ENCODE results near the gene MDH2.
"Not testable (repeated sequence)": the region's sequence is repeated elsewhere in the genome, so short reads cannot be mapped to it uniquely, and the experiment has no call there.

The MDH2 gene

DNA sequence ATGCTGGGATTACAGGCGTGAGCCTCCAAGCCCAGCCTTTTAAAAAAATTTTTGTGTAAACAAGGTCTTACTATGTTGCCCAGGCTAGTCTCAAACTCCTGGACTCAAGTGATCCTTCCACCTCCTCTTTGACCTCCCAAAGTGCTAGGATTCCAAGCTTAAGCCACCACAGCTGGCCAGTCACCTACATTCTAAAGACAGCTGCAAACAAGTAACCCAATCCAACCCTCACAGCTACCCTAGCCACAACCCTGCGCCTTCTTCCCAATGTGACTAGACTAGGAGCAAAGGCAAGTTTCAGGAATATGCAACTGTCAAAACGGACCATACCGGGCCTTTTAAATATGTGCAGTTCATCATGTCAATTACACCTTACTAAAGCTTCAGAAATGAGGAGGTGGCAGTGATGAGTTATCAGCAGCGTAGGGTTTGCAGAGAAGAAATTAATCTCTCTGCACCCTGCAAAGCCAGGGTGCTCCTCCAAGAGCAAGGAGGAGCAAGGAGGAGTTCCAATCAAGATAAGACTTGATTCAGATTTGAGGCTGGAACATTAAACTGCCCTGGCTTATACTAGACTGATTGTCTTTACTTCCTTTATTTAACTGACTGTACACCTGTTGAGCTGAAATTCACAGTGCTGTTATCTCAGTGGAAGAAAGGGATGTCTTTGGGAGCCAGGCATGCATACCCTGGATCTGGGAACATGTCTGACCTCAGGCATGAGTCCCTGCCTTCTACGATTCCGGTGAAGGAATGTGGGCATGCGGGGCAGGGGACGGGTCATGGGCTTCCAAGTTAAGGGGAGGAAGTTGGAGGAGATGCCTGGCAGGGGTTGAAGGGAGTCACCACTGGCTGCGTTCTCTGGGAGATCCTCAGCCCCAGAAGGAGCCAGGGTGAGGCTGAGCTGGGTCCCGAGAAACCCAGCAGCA lies 38.0 kb upstream of the MDH2 start:
- Histone ChIP-seq H3K9me2 (replicated peaks; ENCODE audit: insufficient read depth, low read length) (no peaks in the 10 kb centered on the region), H3K27ac (ENCODE audit: low read depth, low read length) (no peak overlapping the region), H3K27me3 (ENCODE audit: low read length) (no peaks in the 10 kb centered on the region), H3K9me3 (ENCODE audit: insufficient read depth, low read length) (no peaks in the 10 kb centered on the region), H3K79me2 (ENCODE audit: insufficient read depth, low read length) (no peaks in the 10 kb centered on the region), H2AFZ (ENCODE audit: low read depth, low read length, severe bottlenecking) (no peak overlapping the region), H3K4me2 (ENCODE audit: low read depth, low read length, poor library complexity, severe bottlenecking) (no peak overlapping the region), H3K9ac (ENCODE audit: low read length) (no peak overlapping the region), H3K4me3 (ENCODE audit: insufficient read depth, low read length, poor library complexity, severe bottlenecking) (no peak overlapping the region), H3F3A (ENCODE audit: insufficient read depth) (no peaks in the 10 kb centered on the region), H3K36me3 (ENCODE audit: low read length) (peaks cover 2% of the 10 kb centered on the region; the same call in 1 of the 2 replicates), H4K20me1 (ENCODE audit: low read depth, low read length) (no peaks in the 10 kb centered on the region)
- TF ChIP-seq CTCF (IDR thresholded peaks at IDR 0.05; ENCODE audit: insufficient read depth, low read length, poor library complexity, severe bottlenecking) (no peak), EZH2phosphoT487 (conservative IDR thresholded peaks at IDR 0.05; ENCODE audit: low read length) (no peak)

DNA sequence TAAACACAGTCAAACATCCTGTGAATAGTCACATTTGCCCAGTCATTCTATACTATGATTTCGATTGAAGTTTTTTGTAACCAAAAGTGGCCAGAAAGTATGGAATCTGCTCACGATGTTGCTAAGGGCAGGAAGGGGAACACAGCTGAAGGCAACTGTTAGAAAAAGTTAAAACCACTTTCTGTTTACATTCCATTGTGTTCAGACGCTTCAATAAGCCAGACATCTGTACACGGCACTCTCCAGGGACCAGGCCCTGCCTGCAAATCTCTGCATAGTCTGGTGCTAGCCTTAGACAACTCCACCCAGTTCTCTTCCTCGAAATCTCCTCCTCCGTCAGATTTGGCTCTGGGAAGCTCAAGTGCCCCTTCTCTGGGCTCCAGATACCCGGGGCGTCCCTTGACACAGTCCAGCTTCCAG lies 36.5 kb upstream of the MDH2 start:
- no peaks in the 10 kb centered on the region for H4K20me1 ChIP-seq (ENCODE audit: low read depth, low read length)
- TF ChIP-seq CTCF (IDR thresholded peaks at IDR 0.05; ENCODE audit: insufficient read depth, low read length, poor library complexity, severe bottlenecking) (no peak), EZH2phosphoT487 (conservative IDR thresholded peaks at IDR 0.05; ENCODE audit: low read length) (no peak)

DNA sequence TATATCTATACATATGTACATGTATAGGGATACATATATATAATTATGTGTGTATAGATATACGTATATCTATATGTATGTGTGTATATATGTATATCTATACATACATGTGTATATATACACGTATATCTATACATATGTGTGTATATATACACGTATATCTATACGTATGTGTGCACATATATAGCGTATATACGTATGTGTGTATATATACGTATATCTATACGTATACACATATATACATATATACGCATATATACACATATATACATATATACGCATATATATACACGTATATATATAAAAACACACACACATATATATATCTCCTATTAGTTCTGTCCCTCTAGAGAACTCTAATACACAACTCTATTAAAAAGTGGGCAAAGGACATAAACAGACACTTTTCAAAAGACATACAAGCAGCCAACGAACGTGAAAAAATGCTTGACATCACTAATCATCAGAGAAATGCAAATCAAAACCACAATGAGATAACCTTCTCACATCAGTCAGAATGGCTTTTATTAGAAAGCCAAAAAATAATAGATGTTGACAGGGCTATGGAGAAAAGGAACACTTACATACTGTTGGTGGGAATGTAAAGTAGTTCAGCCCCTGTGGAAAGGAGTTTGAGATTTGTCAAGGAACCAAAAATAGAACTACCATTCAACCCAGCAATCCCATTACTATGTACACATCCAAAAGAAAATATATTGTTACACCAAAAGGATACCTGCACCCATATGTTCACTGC lies 31.5 kb upstream of the MDH2 start:
- no peak overlapping the region for H2AFZ ChIP-seq (ENCODE audit: low read depth, low read length, severe bottlenecking)
- no peaks in the 10 kb centered on the region for H4K20me1 ChIP-seq (ENCODE audit: low read depth, low read length)
- H3K9me2 ChIP-seq (replicated peaks; ENCODE audit: insufficient read depth, low read length) = no peaks in the 10 kb centered on the region
- H3K4me2 ChIP-seq (ENCODE audit: low read depth, low read length, poor library complexity, severe bottlenecking) = no peak overlapping the region
- H3K79me2 ChIP-seq (ENCODE audit: insufficient read depth, low read length) = no peaks in the 10 kb centered on the region
- no peak overlapping the region for H3K9ac ChIP-seq (ENCODE audit: low read length)
- TF ChIP-seq CTCF (IDR thresholded peaks at IDR 0.05; ENCODE audit: insufficient read depth, low read length, poor library complexity, severe bottlenecking) = no peak
- no peak for TF ChIP-seq EZH2phosphoT487 (conservative IDR thresholded peaks at IDR 0.05; ENCODE audit: low read length)
- H3K4me3 ChIP-seq (ENCODE audit: insufficient read depth, low read length, poor library complexity, severe bottlenecking) = no peak overlapping the region
- no peaks in the 10 kb centered on the region for H3K9me3 ChIP-seq (ENCODE audit: insufficient read depth, low read length)
- H3K36me3 ChIP-seq (ENCODE audit: low read length) = no peaks in the 10 kb centered on the region
- H3K27me3 ChIP-seq (ENCODE audit: low read length) = no peaks in the 10 kb centered on the region
- H3K27ac ChIP-seq (ENCODE audit: low read depth, low read length) = no peak overlapping the region
- no peaks in the 10 kb centered on the region for H3F3A ChIP-seq (ENCODE audit: insufficient read depth)

More for the DNA sequence above, 36.5 kb upstream of the MDH2 start:
- no peak overlapping the region for H3K27ac ChIP-seq (ENCODE audit: low read depth, low read length)
- no peaks in the 10 kb centered on the region for H3K9me2 ChIP-seq (replicated peaks; ENCODE audit: insufficient read depth, low read length)
- H3K4me2 ChIP-seq (ENCODE audit: low read depth, low read length, poor library complexity, severe bottlenecking) = no peak overlapping the region
- no peak overlapping the region for H3K9ac ChIP-seq (ENCODE audit: low read length)
- H2AFZ ChIP-seq (ENCODE audit: low read depth, low read length, severe bottlenecking) = no peak overlapping the region
- no peaks in the 10 kb centered on the region for H3F3A ChIP-seq (ENCODE audit: insufficient read depth)
- no peak overlapping the region for H3K4me3 ChIP-seq (ENCODE audit: insufficient read depth, low read length, poor library complexity, severe bottlenecking)
- H3K79me2 ChIP-seq (ENCODE audit: insufficient read depth, low read length) = no peaks in the 10 kb centered on the region
- no peaks in the 10 kb centered on the region for H3K27me3 ChIP-seq (ENCODE audit: low read length)
- no peaks in the 10 kb centered on the region for H3K36me3 ChIP-seq (ENCODE audit: low read length)
- no peaks in the 10 kb centered on the region for H3K9me3 ChIP-seq (ENCODE audit: insufficient read depth, low read length)

GRCh38 chr7:76018520-76018919 lies 29.4 kb upstream of the MDH2 start:
- not testable (repeated sequence) for H4K20me1 ChIP-seq (ENCODE audit: low read depth, low read length); H3K9me2 ChIP-seq (replicated peaks; ENCODE audit: insufficient read depth, low read length); H3K27me3 ChIP-seq (ENCODE audit: low read length); H3F3A ChIP-seq (ENCODE audit: insufficient read depth); H3K27ac ChIP-seq (ENCODE audit: low read depth, low read length); H2AFZ ChIP-seq (ENCODE audit: low read depth, low read length, severe bottlenecking); H3K9ac ChIP-seq (ENCODE audit: low read length); H3K4me2 ChIP-seq (ENCODE audit: low read depth, low read length, poor library complexity, severe bottlenecking); H3K4me3 ChIP-seq (ENCODE audit: insufficient read depth, low read length, poor library complexity, severe bottlenecking); H3K9me3 ChIP-seq (ENCODE audit: insufficient read depth, low read length); H3K36me3 ChIP-seq (ENCODE audit: low read length); H3K79me2 ChIP-seq (ENCODE audit: insufficient read depth, low read length)

Measured in SU-DHL-6 (cell line).